HCT116 (cell line): ENCODE data around the gene SFXN1. TPM values are rescaled to one million over a fixed set of nuclear protein-coding genes. Genes with fewer than 3 reads are reported as not detected.

Experiments
- ATAC-seq: fragments of 200-7000 bp; cut with Tn5 transposase; 2 replicates; pipeline ENCODE4 v1.9.1; 2020; ENCODE audit warnings: mild to moderate bottlenecking, moderate library complexity
- BruUV-seq: library from RNA; stranded (reverse); fragments of 400-500 nt; replicated peaks from 2 replicates; lab custom pipeline; 2021; lab: Mats Ljungman, UMichigan
- CTCF ChIA-PET: fragments of 300-600 bp; sonication (Branson Sonifier 250); formaldehyde crosslinking; loops from one replicate; lab custom pipeline; 2021; ENCODE audit warnings: antibody characterized with exemption; lab: Charles Lee
- POLR2A ChIA-PET: fragments of 300-600, 350-600 bp; sonication (Branson Sonifier 250); formaldehyde crosslinking; loops from one replicate; lab custom pipeline; 2021; ENCODE audit warnings: antibody characterized with exemption; lab: Charles Lee
- RAD21 ChIA-PET, 2 experiments: fragments of 300-600 bp; sonication (Branson Sonifier 250); formaldehyde crosslinking; loops; one replicate each; lab custom pipeline; 2023; ENCODE audit warnings: low total read pairs in 2 of 2; ENCODE audit not compliant: uncharacterized antibody in 2 of 2, unreplicated experiment in 2 of 2, low non-redundant PET in 1 of 2; lab: Charles Lee
- DNase-seq: peaks from one replicate; pipeline ENCODE4 v3.0.0-alpha.2; 2010; ENCODE audit warnings: low read depth, low spot score
- H2AFZ ChIP-seq: fragments of 200-600 bp; shearing (Covaris generic), sonication (generic); 2 replicates; pipeline ENCODE4 v1.6.1; 2017; ENCODE audit warnings: low read depth, mixed run types, mixed read lengths, antibody characterized with exemption, low read length; ENCODE audit not compliant: poor library complexity, severe bottlenecking
- H3K27ac ChIP-seq: 2 replicates; pipeline ENCODE4 v1.5.1; 2012; ENCODE audit warnings: low read depth, low read length
- H3K27me3 ChIP-seq: fragments of 200-600 bp; sonication (generic); 2 replicates; pipeline ENCODE4 v1.6.1; 2016; ENCODE audit warnings: mixed run types, low read length, mixed read lengths; ENCODE audit not compliant: insufficient read depth
- H3K36me3 ChIP-seq, 2 experiments: fragments of 200-500 bp in 1 of 2; fragments of 200-600 bp in 1 of 2; sonication (Bioruptor generic) in 1 of 2; sonication (generic) in 1 of 2; 2 replicates each; pipeline versions ENCODE4 v1.5.1 to v1.6.1; 2014 to 2016; ENCODE audit warnings: low read length in 2 of 2, inconsistent platforms in 1 of 2, mixed read lengths in 1 of 2, mixed run types in 1 of 2; ENCODE audit not compliant: insufficient read depth in 2 of 2, control insufficient read depth in 1 of 2
- H3K4me1 ChIP-seq, 2 experiments: fragments of 200-600 bp in 1 of 2; sonication (generic) in 1 of 2; 2 replicates each; pipeline versions ENCODE4 v1.5.1 to v1.6.1; 2012 to 2017; ENCODE audit warnings: low read length in 2 of 2, inconsistent platforms in 1 of 2, mild to moderate bottlenecking in 1 of 2, mixed read lengths in 1 of 2, mixed run types in 1 of 2, moderate library complexity in 1 of 2; ENCODE audit not compliant: insufficient read depth in 2 of 2, control insufficient read depth in 1 of 2
- H3K4me2 ChIP-seq: fragments of 200-600 bp; sonication (generic); 2 replicates; pipeline ENCODE4 v1.6.1; 2017; ENCODE audit warnings: mixed run types, low read length, mixed read lengths
- H3K4me3 ChIP-seq, 2 experiments: fragments of 200-600 bp in 1 of 2; sonication (generic) in 1 of 2; replicated peaks in 1 of 2; 2 replicates each; pipeline ENCODE4 v1.5.1; 2011 to 2016; ENCODE audit warnings: low read length in 2 of 2, control low read depth in 1 of 2, low read depth in 1 of 2, mild to moderate bottlenecking in 1 of 2, mixed read lengths in 1 of 2, mixed run types in 1 of 2
- H3K79me2 ChIP-seq: fragments of 200-600 bp; sonication (generic); 2 replicates; pipeline ENCODE4 v1.6.1; 2017; ENCODE audit warnings: mild to moderate bottlenecking, mixed run types, low read length, moderate library complexity, mixed read lengths; ENCODE audit not compliant: insufficient read depth
- H3K9ac ChIP-seq: fragments of 200-600 bp; sonication (generic); 2 replicates; pipeline ENCODE4 v1.6.1; 2016; ENCODE audit warnings: low read length, mixed read lengths
- H3K9me2 ChIP-seq: fragments of 200-600 bp; sonication (generic), shearing (Covaris generic); 2 replicates; pipeline ENCODE4 v1.6.1; 2017; ENCODE audit warnings: mixed run types, mild to moderate bottlenecking, moderate library complexity; ENCODE audit not compliant: insufficient read depth
- H3K9me3 ChIP-seq, 2 experiments: fragments of 200-500 bp in 1 of 2; fragments of 200-600 bp in 1 of 2; sonication (Bioruptor generic) in 1 of 2; sonication (generic) in 1 of 2; 2 replicates each; pipeline ENCODE4 v1.6.1; 2014 to 2017; ENCODE audit warnings: low read length in 2 of 2, mixed read lengths in 2 of 2, inconsistent platforms in 1 of 2, low read depth in 1 of 2, mild to moderate bottlenecking in 1 of 2, mixed run types in 1 of 2, moderate library complexity in 1 of 2; ENCODE audit not compliant: control insufficient read depth in 1 of 2, insufficient read depth in 1 of 2
- H4K20me1 ChIP-seq: fragments of 200-600 bp; sonication (generic), shearing (Covaris generic); 2 replicates; pipeline ENCODE4 v1.6.1; 2017; ENCODE audit warnings: mixed run types, mild to moderate bottlenecking, moderate library complexity; ENCODE audit not compliant: insufficient read depth
- EGR1 ChIP-seq: IDR thresholded peaks from 2 replicates; pipeline ENCODE4 v1.6.1; 2012; ENCODE audit warnings: low read depth
- ELF1 ChIP-seq: IDR thresholded peaks from 2 replicates; pipeline ENCODE4 v1.6.1; 2012; ENCODE audit warnings: low read depth, borderline replicate concordance
- EZH2phosphoT487 ChIP-seq: fragments of 200-600 bp; IDR thresholded peaks from 2 replicates; pipeline ENCODE4 v1.6.1; 2018; ENCODE audit warnings: antibody characterized with exemption, borderline replicate concordance
- JUND ChIP-seq: IDR thresholded peaks from 2 replicates; pipeline ENCODE4 v1.6.1; 2012
- POLR2A ChIP-seq: IDR thresholded peaks from 2 replicates; pipeline ENCODE4 v1.7.0; 2011; ENCODE audit warnings: borderline replicate concordance; ENCODE audit not compliant: insufficient read depth, insufficient read length; ENCODE audit errors: extremely low read depth
- POLR2AphosphoS5 ChIP-seq: IDR thresholded peaks from 2 replicates; pipeline ENCODE4 v1.6.1; 2011; ENCODE audit warnings: mild to moderate bottlenecking, low read depth, low read length, moderate library complexity
- RAD21 ChIP-seq: IDR thresholded peaks from 2 replicates; pipeline ENCODE4 v1.6.1; 2012; ENCODE audit warnings: low read depth, mild to moderate bottlenecking
- SRF ChIP-seq: IDR thresholded peaks from 2 replicates; pipeline ENCODE4 v1.6.1; 2012; ENCODE audit warnings: low read depth
- TCF7L2 ChIP-seq: IDR thresholded peaks from 2 replicates; pipeline ENCODE4 v1.7.0; 2011; ENCODE audit warnings: borderline replicate concordance, inconsistent platforms; ENCODE audit not compliant: insufficient read depth, insufficient read length; ENCODE audit errors: extremely low read depth
- YY1 ChIP-seq: IDR thresholded peaks from 2 replicates; pipeline ENCODE4 v1.6.1; 2011; ENCODE audit warnings: low read length, low read depth, moderate library complexity, mild to moderate bottlenecking; ENCODE audit not compliant: insufficient replicate concordance; ENCODE audit errors: extremely low read depth
- ZFX ChIP-seq: fragments of 450-650 bp; IDR thresholded peaks from 2 replicates; pipeline ENCODE4 v1.6.1; 2017
- ZNF274 ChIP-seq: fragments of 200-500 bp; sonication (Bioruptor generic); IDR thresholded peaks from 2 replicates; pipeline ENCODE4 v1.6.1; 2014; ENCODE audit warnings: mild to moderate bottlenecking, low read depth, low read length, inconsistent platforms
- intact Hi-C: fragments of 100-400 bp; cut with micrococcal nuclease; formaldehyde crosslinking; loops from 2 replicates; pipeline ENCODE4 v1.10.0; 2022
- total RNA-seq: library from RNA; stranded (reverse); gene quantifications from one replicate; pipeline ENCODE4 v1.2.1, GENCODE V29; 2021; ENCODE audit not compliant: unreplicated experiment
- TF ChIP-seq, protein P1 (sequence below): IDR thresholded peaks from 2 replicates; pipeline ENCODE4 v1.6.1; 2012

Gene SFXN1
- total RNA-seq, 1 experiment from 2014 or later: 145 TPM

DNA sequence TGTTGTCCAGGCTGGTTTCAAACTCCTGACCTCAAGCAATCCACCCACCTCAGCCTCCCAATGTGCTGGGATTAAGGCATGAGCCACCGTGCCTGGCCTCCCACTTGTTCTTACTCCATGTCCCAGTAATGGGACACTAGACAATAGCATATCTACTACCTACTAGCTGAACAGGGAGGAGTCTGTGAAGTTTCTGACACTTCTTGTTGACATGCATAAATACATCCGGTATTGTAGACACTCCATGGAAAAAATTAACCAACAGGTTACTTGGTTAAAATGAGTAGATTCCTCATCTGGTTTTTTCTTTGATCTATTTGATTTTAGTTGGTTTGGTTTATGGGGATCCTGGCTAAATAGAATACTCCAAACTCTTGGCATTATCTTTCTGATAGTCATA, 88.3 kb downstream of the SFXN1 start:
- POLR2A ChIA-PET: no interaction called here
- H3K4me2 ChIP-seq: no peak overlapping the region
- no peaks in the 10 kb centered on the region for H4K20me1 ChIP-seq
- peaks cover 20% of the 10 kb centered on the region for H3K27me3 ChIP-seq
- no peak overlapping the region for H3K4me3 ChIP-seq
- H3K79me2 ChIP-seq: no peaks in the 10 kb centered on the region
- H3K27ac ChIP-seq: no peak overlapping the region
- no peak overlapping the region for H3K9ac ChIP-seq
- DNase-seq: no peak
- RAD21 ChIA-PET: no interaction called here
- no peaks in the 10 kb centered on the region for H3K9me3 ChIP-seq
- TF ChIP-seq RAD21: no peak
- TF ChIP-seq ZFX: no peak
- no peak for TF ChIP-seq JUND
- TF ChIP-seq ZNF274: no peak
- TF ChIP-seq, protein P1, sequence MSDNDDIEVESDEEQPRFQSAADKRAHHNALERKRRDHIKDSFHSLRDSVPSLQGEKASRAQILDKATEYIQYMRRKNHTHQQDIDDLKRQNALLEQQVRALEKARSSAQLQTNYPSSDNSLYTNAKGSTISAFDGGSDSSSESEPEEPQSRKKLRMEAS: no peak
- no peak for TF ChIP-seq EZH2phosphoT487
- no peak for TF ChIP-seq YY1
- TF ChIP-seq EGR1: no peak
- TF ChIP-seq POLR2AphosphoS5: no peak
- TF ChIP-seq SRF: no peak
- no peak for TF ChIP-seq ELF1
- TF ChIP-seq TCF7L2: no peak
- no peak for TF ChIP-seq POLR2A
- no peaks in the 10 kb centered on the region for H3K9me2 ChIP-seq
- no peak for ATAC-seq
- H3K4me1 ChIP-seq: no peaks in the 10 kb centered on the region
- no TSS peak for BruUV-seq
- no peak overlapping the region for H2AFZ ChIP-seq
- no peaks in the 10 kb centered on the region for H3K36me3 ChIP-seq
- CTCF ChIA-PET: interaction anchor here (1.7 kb wide), 1 partner anchor 33 kb away, joined by 14 read pairs; no protein-coding TSS in a partner anchor
- intact Hi-C loops: loop anchor here (5.0 kb wide), 1 partner anchor 34 kb away; no protein-coding TSS in a partner anchor
